Measurements from ENCODE around the gene ATP8B1. TPM values are rescaled to one million over a fixed set of nuclear protein-coding genes. Genes with fewer than 3 reads are reported as not detected.
A peak's percentile ranks its signal among the peaks of the same experiment; 100 is the strongest.

The ATP8B1 gene
- total RNA-seq, 4 donors from 2014 or later: 1.6 to 4.2 (median 2.6) TPM

- Histone ChIP-seq H3K36me3 (no peaks in the 10 kb centered on the region), H3K9me3 (no peaks in the 10 kb centered on the region), H3K27ac (peak overlapping the region; percentile 2 to 57 (median 18)), H3K4me1 (peaks cover 39 to 46% of the 10 kb centered on the region in 2 donors), H3K27me3 (no peaks in the 10 kb centered on the region), H3K4me3 (no peak overlapping the region)
- in situ Hi-C loops (cut with MboI; ENCODE audit: low sequenced_read_pairs in 4 of 4): no loop called here
- intact Hi-C loops (cut with DNase I; ENCODE audit: low total_unique reads): no loop called here
- TF ChIP-seq, protein P1, sequence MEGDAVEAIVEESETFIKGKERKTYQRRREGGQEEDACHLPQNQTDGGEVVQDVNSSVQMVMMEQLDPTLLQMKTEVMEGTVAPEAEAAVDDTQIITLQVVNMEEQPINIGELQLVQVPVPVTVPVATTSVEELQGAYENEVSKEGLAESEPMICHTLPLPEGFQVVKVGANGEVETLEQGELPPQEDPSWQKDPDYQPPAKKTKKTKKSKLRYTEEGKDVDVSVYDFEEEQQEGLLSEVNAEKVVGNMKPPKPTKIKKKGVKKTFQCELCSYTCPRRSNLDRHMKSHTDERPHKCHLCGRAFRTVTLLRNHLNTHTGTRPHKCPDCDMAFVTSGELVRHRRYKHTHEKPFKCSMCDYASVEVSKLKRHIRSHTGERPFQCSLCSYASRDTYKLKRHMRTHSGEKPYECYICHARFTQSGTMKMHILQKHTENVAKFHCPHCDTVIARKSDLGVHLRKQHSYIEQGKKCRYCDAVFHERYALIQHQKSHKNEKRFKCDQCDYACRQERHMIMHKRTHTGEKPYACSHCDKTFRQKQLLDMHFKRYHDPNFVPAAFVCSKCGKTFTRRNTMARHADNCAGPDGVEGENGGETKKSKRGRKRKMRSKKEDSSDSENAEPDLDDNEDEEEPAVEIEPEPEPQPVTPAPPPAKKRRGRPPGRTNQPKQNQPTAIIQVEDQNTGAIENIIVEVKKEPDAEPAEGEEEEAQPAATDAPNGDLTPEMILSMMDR (IDR thresholded peaks at IDR 0.05 in 4 of 5, conservative IDR thresholded peaks at IDR 0.05 in 1 of 5): no peak
- no peak for TF ChIP-seq POLR2A (IDR thresholded peaks at IDR 0.05)
- no peak for DNase-seq
- ATAC-seq: no peak
Observed at GRCh38 chr18:57749604-57749970, 53.5 kb downstream of the ATP8B1 start.

GRCh38 chr18:57748770-57749603 lies 54.1 kb downstream of the ATP8B1 start:
- Histone ChIP-seq H3K4me3 (no peak overlapping the region), H3K27me3 (no peaks in the 10 kb centered on the region), H3K27ac (peak overlapping the region; percentile 2 to 57 (median 18)), H3K9me3 (no peaks in the 10 kb centered on the region), H3K36me3 (no peaks in the 10 kb centered on the region), H3K4me1 (peaks cover 38 to 48% of the 10 kb centered on the region in 2 donors)
- DNase-seq (no peak), ATAC-seq (no peak)
- in situ Hi-C loops (cut with MboI; ENCODE audit: low sequenced_read_pairs in 4 of 4) (no loop called here), intact Hi-C loops (cut with DNase I; ENCODE audit: low total_unique reads) (no loop called here)
- TF ChIP-seq POLR2A (IDR thresholded peaks at IDR 0.05): no peak
- TF ChIP-seq, protein P1 (IDR thresholded peaks at IDR 0.05 in 4 of 5, conservative IDR thresholded peaks at IDR 0.05 in 1 of 5): no peak

GRCh38 chr18:57747809-57748680 lies 55.1 kb downstream of the ATP8B1 start:
- no peak for TF ChIP-seq POLR2A (IDR thresholded peaks at IDR 0.05)
- TF ChIP-seq, protein P1 (IDR thresholded peaks at IDR 0.05 in 4 of 5, conservative IDR thresholded peaks at IDR 0.05 in 1 of 5): no peak
- Histone ChIP-seq H3K4me1 (peaks cover 38 to 48% of the 10 kb centered on the region in 2 donors), H3K27me3 (no peaks in the 10 kb centered on the region), H3K9me3 (no peaks in the 10 kb centered on the region), H3K36me3 (no peaks in the 10 kb centered on the region), H3K27ac (peak overlapping the region in 2 of 4 donors; percentile 1 to 46), H3K4me3 (no peak overlapping the region)
- in situ Hi-C loops (cut with MboI; ENCODE audit: low sequenced_read_pairs in 4 of 4) (no loop called here), intact Hi-C loops (cut with DNase I; ENCODE audit: low total_unique reads) (no loop called here)
- DNase-seq (no peak), ATAC-seq (no peak)

- intact Hi-C loops (cut with DNase I; ENCODE audit: low total_unique reads): no loop called here
- no peak for TF ChIP-seq POLR2A (IDR thresholded peaks at IDR 0.05)
- TF ChIP-seq, protein P1 (IDR thresholded peaks at IDR 0.05 in 4 of 5, conservative IDR thresholded peaks at IDR 0.05 in 1 of 5): no peak
- H3K36me3 ChIP-seq: no peaks in the 10 kb centered on the region
- no peaks in the 10 kb centered on the region for H3K27me3 ChIP-seq
- H3K4me3 ChIP-seq: no peak overlapping the region
- in situ Hi-C loops (cut with MboI; ENCODE audit: low sequenced_read_pairs in 4 of 4): no loop called here
- peaks cover 0 to 6% (median 0%) of the 10 kb centered on the region in 3 donors for H3K9me3 ChIP-seq
- no peak for DNase-seq
- ATAC-seq: peak in 1 of 2 donors; percentile 16
- peaks cover 32% of the 10 kb centered on the region in 2 donors for H3K4me1 ChIP-seq
- H3K27ac ChIP-seq: peak overlapping the region; percentile 7 to 62 (median 44)
Observed at GRCh38 chr18:57744211-57744694, 58.9 kb downstream of the ATP8B1 start.

Data from gastrocnemius medialis (tissue), 4 donors.